Retinal pigment epithelial cell (primary cell): Measurements from ENCODE around the gene CSPG4.
"Not testable (repeated sequence)": the region's sequence is repeated elsewhere in the genome, so short reads cannot be mapped to it uniquely, and the experiment has no call there.

Source experiments
- DNase-seq: peaks from one replicate; pipeline ENCODE4 v3.0.0-alpha.2; 2010; ENCODE audit warnings: low read depth
- H3K4me3 ChIP-seq: 2 replicates; pipeline ENCODE4 v1.5.1; 2011; ENCODE audit warnings: mild to moderate bottlenecking, low read length, control low read depth, moderate library complexity
- CTCF ChIP-seq: conservative IDR thresholded peaks from 2 replicates; pipeline ENCODE4 v1.5.1; 2011; ENCODE audit warnings: low read depth, low read length, control low read depth, inconsistent platforms

The CSPG4 gene

GRCh38 chr15:75721480-75721922, 8.9 kb upstream of the CSPG4 start:
- TF ChIP-seq CTCF = no peak
- DNase-seq = no peak
- no peak overlapping the region for H3K4me3 ChIP-seq

DNA sequence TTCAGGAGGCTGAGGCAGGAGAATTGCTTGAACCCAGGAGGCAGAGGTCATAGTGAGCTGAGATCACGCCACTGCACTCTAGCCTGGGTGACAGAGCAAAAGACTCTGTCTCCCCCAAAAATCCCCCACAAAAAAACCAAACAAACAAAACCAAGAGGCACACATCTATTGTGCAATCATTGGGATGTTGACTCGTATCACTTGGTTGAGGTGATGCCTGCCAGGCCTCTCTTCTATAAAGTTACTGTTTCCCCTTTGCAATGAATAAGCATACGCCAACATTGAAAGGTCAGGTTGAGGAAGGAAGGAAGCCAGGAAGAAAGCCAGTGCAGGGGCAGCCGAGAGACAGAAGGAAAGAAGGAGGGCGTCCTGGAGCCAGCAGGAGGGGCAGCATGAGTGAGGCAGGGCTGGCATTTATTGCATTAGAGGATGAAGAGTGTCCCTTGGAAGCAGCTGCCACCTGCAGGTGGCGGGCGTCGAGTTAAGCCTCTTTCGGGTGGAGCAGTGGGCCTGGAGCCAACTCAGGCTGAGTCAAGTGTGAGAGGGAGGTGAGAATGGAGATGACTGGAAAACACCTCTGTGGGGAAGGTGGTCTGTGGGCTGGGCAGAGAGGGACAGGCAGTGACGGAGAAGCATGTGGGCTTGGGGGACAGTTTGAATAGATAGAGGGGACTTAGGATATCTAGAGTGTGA, 8.3 kb upstream of the CSPG4 start:
- DNase-seq = peak; percentile 43
- no peak overlapping the region for H3K4me3 ChIP-seq
- TF ChIP-seq CTCF = peak; percentile 57

- H3K4me3 ChIP-seq = no peak overlapping the region
- TF ChIP-seq CTCF = no peak
- DNase-seq = no peak
Measured at GRCh38 chr15:75720297-75720696, 7.6 kb upstream of the CSPG4 start.

DNA sequence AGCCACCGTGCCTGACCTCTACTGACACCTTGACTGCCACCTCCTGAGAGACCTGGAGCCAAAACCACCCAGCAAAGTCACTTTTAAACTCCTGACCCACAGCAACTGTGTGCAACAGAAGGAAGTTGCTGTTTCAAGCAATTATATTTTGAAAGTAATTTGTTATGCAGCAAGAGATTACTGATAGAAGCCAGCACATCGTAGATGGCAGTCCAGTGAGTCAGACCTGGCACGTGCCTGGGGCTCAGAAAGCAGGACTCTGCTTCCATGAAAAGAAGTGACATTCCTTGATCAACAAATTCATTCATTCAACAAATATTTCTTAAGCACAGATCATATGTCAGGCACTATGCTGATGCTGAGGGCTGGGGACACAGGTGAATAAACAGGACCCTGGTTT, 5.7 kb upstream of the CSPG4 start:
- no peak for TF ChIP-seq CTCF
- peak; percentile 64 for DNase-seq
- no peak overlapping the region for H3K4me3 ChIP-seq

GRCh38 chr15:75717001-75717400, 4.4 kb upstream of the CSPG4 start:
- not testable (repeated sequence) for DNase-seq

GRCh38 chr15:75716249-75716950, 3.8 kb upstream of the CSPG4 start:
- not testable (repeated sequence) for DNase-seq, H3K4me3 ChIP-seq

More at GRCh38 chr15:75717001-75717400, 4.4 kb upstream of the CSPG4 start:
- H3K4me3 ChIP-seq = not testable (repeated sequence)

- not testable (repeated sequence) for DNase-seq, H3K4me3 ChIP-seq
Measured at GRCh38 chr15:75715312-75715832, 2.7 kb upstream of the CSPG4 start.

- no peak overlapping the region for H3K4me3 ChIP-seq
- TF ChIP-seq CTCF = no peak
- DNase-seq = no peak
Measured at GRCh38 chr15:75714195-75714594, 1.5 kb upstream of the CSPG4 start.
